Measurements from ENCODE around the gene ASCL2.

The ASCL2 gene

DNA sequence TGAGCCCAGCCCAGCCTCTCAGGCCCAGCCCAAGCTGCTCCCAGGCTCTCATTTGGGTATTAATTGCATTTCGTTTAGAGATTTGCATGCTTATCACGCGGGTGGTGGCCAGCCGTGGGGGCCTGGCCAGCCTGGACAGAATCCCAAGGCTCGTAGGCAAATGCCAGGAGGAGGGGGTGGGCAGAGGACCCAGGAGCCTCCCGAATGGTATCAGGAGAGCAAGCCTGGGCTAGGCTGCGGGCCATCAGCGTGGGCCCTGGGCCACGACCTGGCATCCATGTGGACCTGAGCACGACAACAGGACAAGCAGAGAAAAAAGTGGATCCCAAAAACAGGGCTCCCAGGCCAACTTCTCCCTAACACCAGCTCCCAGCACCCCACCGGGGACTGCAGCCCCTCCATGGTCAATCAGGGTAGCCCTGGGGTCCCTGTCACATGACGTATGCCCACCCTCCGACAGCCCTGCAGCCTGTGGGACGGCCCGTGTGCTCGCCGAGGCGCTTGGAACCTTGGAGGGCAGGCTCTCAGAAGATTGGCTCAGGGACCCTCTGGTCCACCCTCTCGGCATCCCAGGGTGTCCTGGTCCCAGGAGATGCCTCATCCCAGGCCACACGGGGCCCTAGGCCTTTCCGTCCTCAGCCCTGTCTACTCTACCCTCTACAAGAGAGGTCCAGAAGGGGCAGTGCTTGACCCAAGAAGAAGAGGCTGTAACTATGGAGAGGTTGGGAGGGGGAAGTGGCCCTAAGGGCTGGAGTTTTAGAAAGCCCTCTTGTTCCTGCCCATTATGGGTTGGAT, 8.8 kb downstream of the ASCL2 start:
- Histone ChIP-seq H3K9me3 (ENCODE audit: control insufficient read depth, low read length) (no peaks in the 10 kb centered on the region), H3K27me3 (replicated peaks; ENCODE audit: control insufficient read depth, insufficient read depth, low read length) (peaks cover 25% of the 10 kb centered on the region), H3K4me3 (ENCODE audit: low read length) (no peak overlapping the region), H3K9ac (ENCODE audit: low read length) (no peak overlapping the region), H3K4me1 (ENCODE audit: control insufficient read depth, insufficient read depth, low read length) (no peaks in the 10 kb centered on the region), H3K36me3 (ENCODE audit: control insufficient read depth, insufficient read depth, low read length, severe bottlenecking) (no peaks in the 10 kb centered on the region)
- no peak for DNase-seq (ENCODE audit: low read depth)

DNA sequence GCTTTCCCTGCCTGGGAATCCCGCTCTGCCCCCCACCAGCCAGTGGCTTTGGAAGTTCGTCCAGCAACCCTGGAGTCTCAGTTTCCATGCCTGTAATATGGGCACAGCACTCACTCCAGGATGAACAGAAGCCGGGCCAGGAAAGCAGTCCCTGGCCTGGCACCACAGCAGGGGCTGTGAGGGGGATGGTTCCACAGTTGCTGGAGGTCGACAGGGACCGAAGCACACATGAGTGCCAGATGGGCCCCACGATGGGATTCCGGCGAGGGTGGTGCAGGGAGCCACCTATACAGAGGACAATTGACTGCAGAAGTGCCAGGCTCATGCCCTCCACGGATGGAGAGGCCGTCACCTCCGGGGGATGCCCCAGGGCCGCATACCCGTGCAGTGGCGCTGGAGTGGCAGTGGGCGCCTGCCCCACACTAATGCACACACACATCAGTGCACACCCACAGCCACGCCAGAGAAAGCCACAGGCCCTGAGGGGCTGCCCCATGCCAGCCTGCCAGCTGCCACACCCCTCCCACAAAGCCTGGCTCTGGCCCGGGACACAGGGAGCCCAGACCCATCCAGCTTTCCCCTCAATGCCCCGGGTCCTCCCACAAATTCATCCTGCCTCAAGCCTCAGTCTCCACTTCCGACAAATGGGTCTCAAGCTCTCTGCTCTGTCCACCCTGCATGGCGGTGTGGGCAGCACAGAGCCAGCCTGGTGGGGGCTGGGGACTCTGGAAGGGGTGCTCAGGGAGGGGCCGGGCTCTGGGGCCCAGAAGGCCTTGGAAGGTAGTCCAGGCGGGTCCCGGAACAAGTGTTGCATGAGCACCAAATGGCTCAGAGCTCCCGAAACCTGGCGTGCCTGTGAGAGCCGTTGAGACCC, 9.7 kb downstream of the ASCL2 start:
- H3K9ac ChIP-seq (ENCODE audit: low read length), result no peak overlapping the region
- H3K9me3 ChIP-seq (ENCODE audit: control insufficient read depth, low read length), result peaks cover under 1% of the 10 kb centered on the region
- H3K27me3 ChIP-seq (replicated peaks; ENCODE audit: control insufficient read depth, insufficient read depth, low read length), result peaks cover 25% of the 10 kb centered on the region
- no peak for DNase-seq (ENCODE audit: low read depth)
- no peaks in the 10 kb centered on the region for H3K36me3 ChIP-seq (ENCODE audit: control insufficient read depth, insufficient read depth, low read length, severe bottlenecking)
- no peak overlapping the region for H3K4me3 ChIP-seq (ENCODE audit: low read length)
- no peaks in the 10 kb centered on the region for H3K4me1 ChIP-seq (ENCODE audit: control insufficient read depth, insufficient read depth, low read length)

DNA sequence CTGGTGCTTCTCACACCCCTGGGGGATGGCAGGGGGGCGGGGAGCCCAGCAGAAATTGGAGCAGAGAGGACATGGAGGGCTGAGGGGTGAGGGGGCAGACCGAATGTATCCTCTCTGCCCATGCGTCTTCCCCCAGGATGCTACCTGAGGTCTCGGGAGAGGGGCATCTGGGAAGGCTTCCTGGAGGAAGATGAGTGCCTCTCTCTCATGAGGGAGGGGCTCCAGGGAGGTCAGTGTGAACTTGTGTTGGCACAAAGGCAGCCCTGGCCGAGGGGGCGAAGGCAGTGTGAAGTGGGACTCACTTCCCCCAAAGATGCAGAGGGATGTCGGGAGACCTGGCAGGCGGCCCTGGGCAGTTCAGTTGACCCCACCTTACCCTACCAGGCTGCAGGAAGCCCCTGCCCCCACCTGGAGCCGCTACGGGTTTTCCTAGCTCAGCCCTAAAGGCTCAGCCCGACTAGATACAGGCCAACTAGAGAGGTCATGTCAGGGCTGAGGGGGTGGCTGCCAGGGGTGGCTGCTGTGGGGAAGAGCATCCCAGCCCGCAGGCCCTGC, 10.4 kb downstream of the ASCL2 start:
- H3K9me3 ChIP-seq (ENCODE audit: control insufficient read depth, low read length), result peaks cover 7% of the 10 kb centered on the region
- DNase-seq (ENCODE audit: low read depth), result no peak
- H3K27me3 ChIP-seq (replicated peaks; ENCODE audit: control insufficient read depth, insufficient read depth, low read length), result peaks cover 25% of the 10 kb centered on the region
- no peak overlapping the region for H3K9ac ChIP-seq (ENCODE audit: low read length)
- no peaks in the 10 kb centered on the region for H3K4me1 ChIP-seq (ENCODE audit: control insufficient read depth, insufficient read depth, low read length)
- H3K4me3 ChIP-seq (ENCODE audit: low read length), result no peak overlapping the region
- H3K36me3 ChIP-seq (ENCODE audit: control insufficient read depth, insufficient read depth, low read length, severe bottlenecking), result no peaks in the 10 kb centered on the region

DNA sequence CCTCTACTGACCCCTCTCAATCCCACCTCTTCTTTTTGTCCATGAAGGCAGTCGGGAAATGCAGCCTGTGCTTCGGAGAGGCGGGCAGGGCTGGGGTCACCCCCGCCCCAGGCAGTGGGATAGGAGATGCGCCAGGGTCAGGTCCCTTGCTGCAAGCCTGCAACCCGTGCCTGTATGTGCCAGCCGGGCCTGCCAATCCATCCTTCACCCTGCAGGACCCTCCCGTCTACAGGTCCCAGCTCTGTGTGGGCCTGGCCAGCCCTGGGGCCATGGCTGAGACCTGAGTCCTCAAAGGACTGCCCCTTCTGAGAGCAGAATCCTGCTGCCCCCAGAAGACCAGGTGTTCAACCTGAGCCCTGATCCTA, 10.9 kb downstream of the ASCL2 start:
- H3K4me1 ChIP-seq (ENCODE audit: control insufficient read depth, insufficient read depth, low read length), result no peaks in the 10 kb centered on the region
- no peak for DNase-seq (ENCODE audit: low read depth)
- no peaks in the 10 kb centered on the region for H3K36me3 ChIP-seq (ENCODE audit: control insufficient read depth, insufficient read depth, low read length, severe bottlenecking)
- H3K27me3 ChIP-seq (replicated peaks; ENCODE audit: control insufficient read depth, insufficient read depth, low read length), result peaks cover 25% of the 10 kb centered on the region
- no peak overlapping the region for H3K9ac ChIP-seq (ENCODE audit: low read length)
- H3K4me3 ChIP-seq (ENCODE audit: low read length), result no peak overlapping the region
- peaks cover 7% of the 10 kb centered on the region for H3K9me3 ChIP-seq (ENCODE audit: control insufficient read depth, low read length)

DNA sequence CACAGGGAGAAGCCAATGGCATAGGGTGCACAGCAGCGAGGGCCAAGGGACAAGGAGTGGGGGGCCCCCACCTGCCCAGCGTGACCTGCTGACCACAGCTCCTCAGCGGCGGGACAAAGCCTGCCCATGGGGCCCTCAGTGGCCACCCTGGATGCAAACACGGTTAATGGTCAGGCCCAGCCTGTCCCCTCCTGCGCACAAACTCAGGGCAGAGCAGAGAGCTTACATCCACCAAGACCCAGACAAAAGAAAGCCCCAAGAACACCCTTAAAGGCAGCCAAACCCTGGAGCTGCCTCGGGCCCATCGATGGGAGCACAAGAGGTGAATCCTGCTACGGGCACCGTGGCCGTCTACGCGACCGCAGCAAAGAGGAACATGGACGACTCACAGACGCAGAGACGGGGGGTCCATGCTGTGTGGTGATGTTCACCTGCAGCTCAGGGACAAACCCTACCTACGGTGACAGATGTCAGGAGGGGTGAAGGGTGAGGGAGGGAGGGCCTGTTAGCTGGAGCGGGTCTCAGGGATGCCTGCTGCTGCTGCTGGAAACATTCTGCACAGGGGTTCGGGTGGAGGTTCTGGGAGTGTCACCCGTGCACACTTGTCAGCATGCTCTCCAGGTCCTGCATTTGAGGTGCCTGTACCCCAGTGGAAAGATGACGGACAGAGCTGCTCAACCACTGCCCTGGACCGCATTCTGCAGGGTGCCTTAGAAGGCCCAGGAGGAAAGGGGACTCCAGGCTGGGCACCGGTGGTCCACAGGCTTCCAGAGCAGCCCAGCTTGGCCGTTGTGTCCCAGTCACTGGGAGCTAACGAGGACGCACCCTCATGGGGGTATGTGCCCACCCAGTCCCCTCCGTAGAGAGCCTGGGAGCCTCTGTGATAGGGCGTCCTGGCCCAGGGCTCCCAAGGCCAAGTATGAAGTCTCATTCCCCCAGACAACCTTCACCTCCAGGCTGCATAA, 11.6 kb downstream of the ASCL2 start:
- H3K36me3 ChIP-seq (ENCODE audit: control insufficient read depth, insufficient read depth, low read length, severe bottlenecking), result no peaks in the 10 kb centered on the region
- H3K9ac ChIP-seq (ENCODE audit: low read length), result no peak overlapping the region
- peaks cover 25% of the 10 kb centered on the region for H3K27me3 ChIP-seq (replicated peaks; ENCODE audit: control insufficient read depth, insufficient read depth, low read length)
- no peaks in the 10 kb centered on the region for H3K4me1 ChIP-seq (ENCODE audit: control insufficient read depth, insufficient read depth, low read length)
- no peak overlapping the region for H3K4me3 ChIP-seq (ENCODE audit: low read length)
- H3K9me3 ChIP-seq (ENCODE audit: control insufficient read depth, low read length), result peaks cover 11% of the 10 kb centered on the region
- no peak for DNase-seq (ENCODE audit: low read depth)

DNA sequence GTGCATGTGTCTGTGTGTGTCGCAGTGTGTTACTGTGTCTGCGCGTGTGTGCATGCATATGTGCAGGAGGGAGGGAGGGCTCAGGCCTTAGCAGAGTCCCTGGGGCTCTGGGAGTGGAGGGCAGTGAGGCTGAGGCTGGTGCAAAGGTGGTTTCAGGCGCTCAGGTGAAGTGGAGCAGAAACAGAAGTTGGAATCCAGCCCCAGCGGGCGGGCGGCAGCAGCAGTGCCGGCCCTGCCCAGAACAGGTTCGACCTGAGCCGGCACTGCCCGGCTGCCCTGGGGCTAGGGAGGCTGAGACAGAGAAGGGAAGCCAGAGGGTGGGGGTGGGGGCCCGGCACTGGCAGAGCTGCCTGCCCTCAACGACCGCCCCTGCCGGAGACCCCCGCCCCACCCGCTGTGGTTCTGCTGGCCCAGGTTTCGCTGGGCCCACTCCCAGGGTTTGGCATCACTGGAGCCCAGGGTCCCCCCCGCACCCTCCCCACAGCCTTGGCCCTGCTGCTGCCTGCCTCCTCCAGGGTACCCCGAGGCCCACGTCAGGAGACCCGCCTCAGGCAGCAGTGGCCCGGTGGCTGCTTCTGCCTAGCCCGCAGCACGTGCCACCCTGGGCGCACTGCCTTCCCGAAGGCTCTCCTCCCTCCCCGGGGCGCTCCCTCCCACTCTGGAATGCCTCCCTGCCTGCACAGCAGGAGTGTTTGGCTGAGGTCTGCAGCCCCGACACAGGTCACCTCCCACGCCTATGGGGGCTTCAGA, 13.3 kb downstream of the ASCL2 start:
- peaks cover 11% of the 10 kb centered on the region for H3K9me3 ChIP-seq (ENCODE audit: control insufficient read depth, low read length)

DNA sequence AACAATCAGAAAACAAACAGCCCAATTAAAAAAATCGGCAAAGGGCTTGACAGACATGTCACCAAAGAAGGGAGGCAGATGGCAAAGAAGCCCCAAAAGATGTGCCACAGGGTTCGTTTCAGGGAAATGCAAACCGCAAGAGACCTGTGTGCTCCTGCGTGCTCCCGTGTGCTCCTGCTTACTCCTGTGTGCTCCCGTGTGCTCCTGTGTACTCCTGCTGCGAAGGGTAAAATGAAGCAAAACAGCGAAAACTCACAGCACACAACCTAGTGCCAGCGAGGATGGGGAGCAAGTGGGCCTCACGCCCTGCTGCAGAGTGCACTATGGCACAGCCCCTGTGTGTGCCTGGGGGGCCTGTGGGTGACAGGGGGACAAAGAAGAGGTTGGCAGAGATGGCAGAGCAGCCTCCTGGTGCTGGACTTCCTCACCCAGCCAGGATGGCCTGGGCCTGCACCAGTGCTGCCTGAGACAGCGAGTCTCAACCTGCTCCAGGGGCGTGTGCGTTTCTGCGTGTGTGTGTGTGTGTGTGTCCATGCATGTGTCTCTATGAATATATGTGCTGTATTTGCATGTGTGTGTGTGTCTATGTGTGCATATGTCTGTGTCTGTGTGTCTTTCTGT, 14.0 kb downstream of the ASCL2 start:
- H3K9ac ChIP-seq (ENCODE audit: low read length), result no peak overlapping the region
- no peak overlapping the region for H3K4me3 ChIP-seq (ENCODE audit: low read length)
- peaks cover 11% of the 10 kb centered on the region for H3K9me3 ChIP-seq (ENCODE audit: control insufficient read depth, low read length)
- peaks cover 23% of the 10 kb centered on the region for H3K27me3 ChIP-seq (replicated peaks; ENCODE audit: control insufficient read depth, insufficient read depth, low read length)
- no peaks in the 10 kb centered on the region for H3K36me3 ChIP-seq (ENCODE audit: control insufficient read depth, insufficient read depth, low read length, severe bottlenecking)
- H3K4me1 ChIP-seq (ENCODE audit: control insufficient read depth, insufficient read depth, low read length), result no peaks in the 10 kb centered on the region
- no peak for DNase-seq (ENCODE audit: low read depth)

More for the DNA sequence above, 13.3 kb downstream of the ASCL2 start:
- H3K36me3 ChIP-seq (ENCODE audit: control insufficient read depth, insufficient read depth, low read length, severe bottlenecking), result no peaks in the 10 kb centered on the region
- DNase-seq (ENCODE audit: low read depth), result no peak
- peaks cover 27% of the 10 kb centered on the region for H3K27me3 ChIP-seq (replicated peaks; ENCODE audit: control insufficient read depth, insufficient read depth, low read length)
- no peak overlapping the region for H3K4me3 ChIP-seq (ENCODE audit: low read length)
- H3K4me1 ChIP-seq (ENCODE audit: control insufficient read depth, insufficient read depth, low read length), result no peaks in the 10 kb centered on the region
- H3K9ac ChIP-seq (ENCODE audit: low read length), result no peak overlapping the region

DNA sequence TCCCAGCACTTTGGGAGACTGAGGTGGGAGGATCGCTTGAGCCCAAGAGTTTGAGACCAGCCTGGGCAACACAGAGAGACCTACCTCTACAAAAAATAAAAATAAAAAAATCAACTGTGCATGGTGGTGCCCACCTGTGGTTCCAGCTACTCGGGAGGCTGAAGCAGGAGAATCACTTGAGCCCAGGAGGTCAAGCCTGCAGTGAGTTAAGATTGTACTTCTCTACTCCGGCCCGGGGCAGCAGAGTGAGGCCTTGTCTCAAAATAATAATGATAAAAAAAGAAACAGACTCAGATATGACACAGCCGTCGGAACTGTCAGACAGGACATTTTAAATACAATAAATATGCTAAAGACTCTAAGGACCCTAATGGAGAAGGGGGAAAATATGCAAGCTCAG, 18.4 kb downstream of the ASCL2 start:
- Histone ChIP-seq H3K36me3 (ENCODE audit: control insufficient read depth, insufficient read depth, low read length, severe bottlenecking) (no peaks in the 10 kb centered on the region), H3K4me1 (ENCODE audit: control insufficient read depth, insufficient read depth, low read length) (no peaks in the 10 kb centered on the region), H3K4me3 (ENCODE audit: low read length) (no peak overlapping the region), H3K9ac (ENCODE audit: low read length) (no peak overlapping the region), H3K9me3 (ENCODE audit: control insufficient read depth, low read length) (peaks cover 11% of the 10 kb centered on the region), H3K27me3 (replicated peaks; ENCODE audit: control insufficient read depth, insufficient read depth, low read length) (peaks cover 31% of the 10 kb centered on the region)
- DNase-seq (ENCODE audit: low read depth), result no peak

DNA sequence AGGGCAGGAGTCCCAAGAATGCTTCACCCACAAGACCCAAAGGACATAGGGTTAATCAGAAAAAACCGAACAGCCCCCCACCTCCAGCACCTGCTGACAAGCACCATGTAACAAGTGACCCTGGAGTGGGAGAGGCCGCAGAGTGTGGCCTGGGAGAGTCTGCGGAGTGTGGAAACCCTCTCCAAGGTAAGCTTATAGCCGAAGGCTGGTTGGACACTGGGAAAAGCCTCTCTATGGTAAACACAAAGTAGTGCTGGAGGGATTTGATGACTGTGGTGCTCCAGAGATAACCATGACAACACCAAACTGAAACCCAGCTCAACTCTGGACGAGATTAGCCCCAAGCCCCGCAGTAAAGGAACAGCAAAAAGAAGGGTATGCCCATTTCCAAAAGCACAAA, 19.2 kb downstream of the ASCL2 start:
- H3K4me1 ChIP-seq (ENCODE audit: control insufficient read depth, insufficient read depth, low read length), result no peaks in the 10 kb centered on the region
- no peak for DNase-seq (ENCODE audit: low read depth)
- peaks cover 31% of the 10 kb centered on the region for H3K27me3 ChIP-seq (replicated peaks; ENCODE audit: control insufficient read depth, insufficient read depth, low read length)
- H3K4me3 ChIP-seq (ENCODE audit: low read length), result no peak overlapping the region
- no peak overlapping the region for H3K9ac ChIP-seq (ENCODE audit: low read length)
- H3K36me3 ChIP-seq (ENCODE audit: control insufficient read depth, insufficient read depth, low read length, severe bottlenecking), result no peaks in the 10 kb centered on the region
- peaks cover 11% of the 10 kb centered on the region for H3K9me3 ChIP-seq (ENCODE audit: control insufficient read depth, low read length)

DNA sequence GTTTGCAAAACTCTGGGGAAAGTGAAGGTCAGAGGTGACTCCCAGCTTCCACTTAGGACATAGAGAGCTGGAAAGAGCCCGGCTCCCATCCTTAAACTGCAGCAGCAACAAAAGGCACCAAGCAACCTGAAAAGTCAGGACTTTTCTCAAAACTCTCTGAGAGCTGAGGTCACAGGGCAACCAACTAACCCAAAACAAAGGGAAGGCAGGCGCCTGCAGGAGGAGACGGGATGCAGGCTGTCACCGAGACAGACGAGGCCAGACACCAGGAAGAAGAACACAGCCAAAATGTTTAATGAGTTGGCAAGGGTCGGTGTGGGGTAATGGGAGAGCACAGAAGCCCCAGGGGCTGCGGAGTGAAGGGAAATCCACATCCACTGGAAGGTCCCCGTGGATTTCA, 19.9 kb downstream of the ASCL2 start:
- Histone ChIP-seq H3K9me3 (ENCODE audit: control insufficient read depth, low read length) (peaks cover 8% of the 10 kb centered on the region), H3K4me3 (ENCODE audit: low read length) (no peak overlapping the region), H3K36me3 (ENCODE audit: control insufficient read depth, insufficient read depth, low read length, severe bottlenecking) (no peaks in the 10 kb centered on the region), H3K9ac (ENCODE audit: low read length) (no peak overlapping the region), H3K4me1 (ENCODE audit: control insufficient read depth, insufficient read depth, low read length) (no peaks in the 10 kb centered on the region), H3K27me3 (replicated peaks; ENCODE audit: control insufficient read depth, insufficient read depth, low read length) (peaks cover 31% of the 10 kb centered on the region)
- no peak for DNase-seq (ENCODE audit: low read depth)

All from adipocyte (in vitro differentiated cells).